CD4-positive, alpha-beta T cell treated with Interleukin-1 beta for 1 hour (primary cell): ENCODE measurements around the gene PARS2.
A peak's percentile ranks its signal among the peaks of the same experiment; 100 is the strongest.

ENCODE experiments used
- DNase-seq, 2 donors: peaks; one replicate each; pipeline ENCODE4 v3.0.0-alpha.2; 2020 to 2022

The PARS2 gene

GRCh38 chr1:54764133-54764921, at the start of gene PARS2:
Gene PARS2, minus strand, starts transcription at chr1:54764523. Its CDS starts 5,362 bp downstream, at chr1:54759161.
- peak; percentile 97 to 98 for DNase-seq

GRCh38 chr1:54814126-54814498, 49.8 kb upstream of the PARS2 start:
- no peak for DNase-seq

GRCh38 chr1:54813485-54814125, 49.3 kb upstream of the PARS2 start:
- DNase-seq: no peak

- DNase-seq: no peak
Observed at GRCh38 chr1:54812801-54813484, 48.6 kb upstream of the PARS2 start.

GRCh38 chr1:54811739-54812655, 47.7 kb upstream of the PARS2 start:
- no peak for DNase-seq

DNA sequence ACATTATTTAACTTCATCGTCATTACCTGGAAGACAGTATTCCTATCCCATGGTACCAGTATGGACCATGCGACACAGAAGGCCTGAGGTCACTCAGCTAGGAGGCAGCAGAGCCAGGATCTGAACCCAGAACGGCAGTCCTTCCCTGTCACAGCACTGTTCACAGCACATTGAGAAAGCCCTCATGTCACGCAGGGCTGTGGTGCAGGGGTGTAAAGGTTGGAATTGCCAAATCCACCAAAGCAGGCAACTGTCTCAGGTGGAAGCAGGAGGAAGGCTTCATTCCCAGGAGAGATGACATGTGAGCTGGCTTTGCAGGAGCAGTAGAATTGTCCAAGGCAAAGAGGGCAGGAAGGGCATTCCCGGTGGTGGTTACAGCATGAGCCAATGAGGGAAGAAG, 46.7 kb upstream of the PARS2 start:
- DNase-seq: no peak

DNA sequence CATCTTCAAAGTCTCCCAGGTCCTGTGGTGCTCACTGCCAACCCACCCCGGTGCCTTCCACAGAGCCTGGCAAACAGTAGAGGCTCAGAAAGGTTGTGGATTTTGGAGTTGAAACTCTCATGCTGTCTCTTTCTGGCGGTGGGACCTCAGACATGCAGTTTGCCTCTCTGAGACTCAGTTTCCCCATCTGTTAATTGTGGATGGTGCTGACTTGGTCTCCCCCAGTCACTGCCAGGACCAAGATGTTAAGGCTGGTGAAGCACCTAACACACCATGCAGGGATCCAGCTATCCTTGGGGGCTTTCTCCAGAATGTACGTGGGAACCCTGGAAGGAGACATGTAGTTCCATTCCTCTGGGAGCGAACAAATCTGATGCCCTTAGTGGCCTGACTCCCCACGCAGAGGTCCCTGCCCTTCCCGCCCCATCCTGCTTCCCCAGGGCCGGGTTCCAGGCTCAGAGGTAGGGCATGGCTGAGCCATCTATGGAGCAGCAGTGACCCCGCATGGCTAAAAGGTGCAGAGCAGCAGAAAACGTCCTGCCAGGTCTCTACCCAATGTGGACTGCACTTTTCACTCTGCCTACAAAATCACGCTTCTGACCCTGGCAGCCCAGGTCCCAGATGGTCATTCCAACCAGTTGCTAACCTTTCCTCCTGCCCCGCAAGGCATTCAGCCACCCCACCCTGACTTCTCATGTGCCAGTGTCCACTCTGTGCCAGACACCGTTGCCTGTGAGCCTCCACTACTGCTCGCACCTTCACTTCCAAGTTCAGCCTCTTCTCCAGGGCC, 46.0 kb upstream of the PARS2 start:
- DNase-seq: peak; percentile 52 to 68

DNA sequence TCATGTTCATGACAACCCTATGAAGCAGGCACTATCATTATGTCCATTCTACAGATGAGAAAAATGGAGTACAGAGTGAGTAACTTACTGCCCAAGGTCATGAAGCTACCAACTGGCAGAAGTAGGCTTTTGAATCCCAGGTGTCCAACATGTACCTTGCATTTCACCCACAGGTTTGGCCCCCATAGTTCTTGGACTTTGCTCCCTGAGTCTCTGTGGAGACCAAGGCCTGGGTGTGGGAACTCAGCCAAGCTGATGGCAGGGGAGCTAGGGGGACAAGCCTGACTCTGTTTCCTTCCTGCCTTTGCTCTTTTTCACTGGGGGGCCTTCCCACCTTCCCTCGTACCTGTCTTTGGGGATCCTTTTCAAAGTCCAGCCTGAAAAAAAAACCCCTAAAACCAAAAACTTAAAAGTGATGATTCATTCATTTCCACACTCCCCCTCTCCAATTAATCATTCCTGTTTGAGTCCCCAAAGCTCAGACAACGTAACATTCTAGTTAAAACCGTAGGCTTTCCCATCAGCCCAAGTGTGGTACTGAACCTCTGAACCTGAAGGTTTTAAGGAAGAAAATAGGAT, 45.3 kb upstream of the PARS2 start:
- DNase-seq: no peak

DNA sequence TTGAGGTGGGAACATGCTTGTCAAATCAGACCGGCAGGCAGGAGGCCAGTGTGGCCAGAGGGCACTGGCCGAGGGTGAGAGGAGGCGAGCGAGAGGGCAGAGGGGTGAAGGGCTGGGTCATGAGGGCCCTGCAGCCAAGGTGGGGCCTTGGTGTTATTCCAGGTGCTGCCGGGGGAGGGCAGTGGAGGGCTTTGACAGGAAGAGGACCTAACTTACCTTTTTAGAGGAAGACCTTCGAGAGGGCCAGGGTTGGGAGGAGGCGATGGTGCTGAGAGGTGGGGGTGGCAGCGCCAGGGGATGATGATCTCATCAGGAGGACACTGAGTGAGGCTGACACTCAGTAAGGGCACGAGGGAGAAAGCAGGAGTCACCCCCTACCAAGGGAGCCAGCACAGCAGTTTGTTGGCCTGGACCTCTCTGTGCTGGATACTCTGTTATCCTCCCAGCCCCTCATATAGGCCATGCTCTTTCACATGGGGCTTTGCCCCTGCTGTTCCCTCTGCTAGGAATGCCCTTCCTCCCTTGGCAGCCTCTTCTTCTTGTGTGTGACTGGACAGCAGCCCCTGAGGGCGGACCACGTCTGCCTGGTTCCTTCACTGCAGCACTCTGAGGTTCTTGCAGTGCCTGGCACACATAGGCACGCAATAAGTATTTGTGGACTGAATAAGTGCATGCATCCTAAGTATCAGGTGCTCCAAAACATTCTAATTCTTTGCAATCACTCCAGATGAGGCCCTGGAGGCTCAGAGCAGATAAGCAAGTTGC, 44.3 kb upstream of the PARS2 start:
- no peak for DNase-seq

GRCh38 chr1:54807756-54808155, 43.4 kb upstream of the PARS2 start:
- no peak for DNase-seq

- peak; percentile 55 to 62 for DNase-seq
Observed at GRCh38 chr1:54806931-54807611, 42.7 kb upstream of the PARS2 start.

GRCh38 chr1:54805981-54806381, 41.7 kb upstream of the PARS2 start:
- DNase-seq: no peak

GRCh38 chr1:54805466-54805865, 41.1 kb upstream of the PARS2 start:
- no peak for DNase-seq

- no peak for DNase-seq
Observed at GRCh38 chr1:54804471-54805132, 40.3 kb upstream of the PARS2 start.

GRCh38 chr1:54803761-54804470, 39.6 kb upstream of the PARS2 start:
- no peak for DNase-seq

DNA sequence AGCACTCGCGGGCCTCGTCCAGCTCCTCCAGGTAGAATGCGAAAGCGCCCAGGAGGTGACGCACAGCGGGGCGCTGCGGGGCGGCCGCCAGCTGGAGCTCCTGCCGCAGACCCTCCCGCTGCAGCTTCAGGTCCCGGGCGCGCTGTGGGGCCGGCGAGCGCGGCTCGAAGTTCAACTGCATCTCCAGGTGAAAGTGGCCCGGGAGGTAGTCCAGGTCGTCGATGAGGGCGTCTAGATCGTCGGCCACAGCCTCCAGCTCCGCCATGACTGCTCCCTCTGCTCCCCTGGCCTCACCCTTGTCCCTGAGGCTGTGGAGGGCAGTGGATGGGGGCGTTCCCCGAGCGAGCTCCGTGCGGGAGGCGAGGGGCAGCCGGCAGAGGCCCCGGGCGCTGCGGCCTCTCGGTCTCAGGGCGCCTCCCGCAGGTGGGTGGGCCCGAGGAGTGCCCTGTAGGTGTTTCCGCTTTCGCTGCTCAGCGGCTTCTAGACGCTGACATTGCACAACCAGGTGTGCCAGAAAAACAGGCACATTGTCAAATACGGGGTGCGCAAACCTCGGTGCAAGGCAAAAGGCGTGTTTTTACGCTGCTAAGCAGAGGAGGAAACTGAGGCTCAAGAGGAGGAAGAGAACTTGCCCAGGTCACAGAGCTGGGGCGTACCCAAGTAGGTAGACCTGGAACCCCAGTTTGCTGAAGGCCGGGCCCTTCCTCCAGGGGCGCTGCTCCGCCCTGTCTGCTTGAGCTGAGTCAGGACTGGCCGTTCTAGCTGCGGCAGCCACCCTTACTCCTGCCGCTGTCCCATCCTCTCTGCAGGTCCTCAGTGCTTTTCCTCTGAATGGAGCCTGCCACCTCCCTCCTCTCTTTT, 36.8 kb upstream of the PARS2 start, which contains the start of gene TTC22:
Gene TTC22 (minus strand): TSS at position 425 of the 861 bp plus-strand sequence. CDS start 160 bp downstream, at position 265.
- DNase-seq: peak; percentile 66 to 71

- DNase-seq: no peak
Observed at GRCh38 chr1:54800041-54800898, 35.9 kb upstream of the PARS2 start.
